Skeletal muscle satellite cell (primary cell): ENCODE measurements around the gene PHF21A.
A peak's percentile ranks its signal among the peaks of the same experiment; 100 is the strongest.

ENCODE experiments used
- H3K27me3 ChIP-seq: 2 replicates; pipeline ENCODE4 v1.7.0; 2013; ENCODE audit warnings: low read length; ENCODE audit not compliant: control insufficient read depth, insufficient read depth
- H3K36me3 ChIP-seq: 2 replicates; pipeline ENCODE4 v1.7.0; 2013; ENCODE audit warnings: mild to moderate bottlenecking, control low read depth, low read length; ENCODE audit not compliant: insufficient read depth
- H3K4me1 ChIP-seq: 2 replicates; pipeline ENCODE4 v1.7.0; 2013; ENCODE audit warnings: low read length; ENCODE audit not compliant: control insufficient read depth, insufficient read depth
- H3K4me2 ChIP-seq: 2 replicates; pipeline ENCODE4 v1.7.0; 2013; ENCODE audit warnings: mild to moderate bottlenecking, low read length
- H3K4me3 ChIP-seq: 2 replicates; pipeline ENCODE4 v1.7.0; 2013; ENCODE audit warnings: low read length
- H3K9ac ChIP-seq: 2 replicates; pipeline ENCODE4 v1.7.0; 2013; ENCODE audit warnings: mild to moderate bottlenecking, low read depth, low read length, moderate library complexity
- H3K9me3 ChIP-seq: replicated peaks from 2 replicates; pipeline ENCODE4 v1.7.0; 2013; ENCODE audit warnings: mild to moderate bottlenecking, control low read depth, low read length

Gene PHF21A

DNA sequence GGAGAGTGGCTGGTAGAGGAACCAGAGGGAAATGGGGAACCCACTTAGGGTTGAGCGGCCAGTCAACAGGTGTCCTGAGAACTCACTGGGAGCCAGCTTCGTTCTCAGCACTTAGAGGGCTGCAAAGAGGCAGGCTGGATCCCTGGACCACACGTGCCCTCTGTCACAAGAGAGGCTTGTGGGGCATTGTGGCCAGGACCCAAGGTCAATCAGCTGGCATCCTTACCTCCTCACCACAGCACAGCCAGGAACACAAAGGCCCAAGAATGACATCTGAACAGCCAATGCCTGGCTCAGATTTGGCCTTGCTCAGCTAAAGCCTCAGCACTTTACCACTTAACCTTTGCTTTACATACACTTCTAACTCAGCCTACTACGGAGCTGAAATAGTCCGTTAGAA is 228.4 kb downstream of the PHF21A start:
- no peaks in the 10 kb centered on the region for H3K4me1 ChIP-seq
- H3K4me3 ChIP-seq: no peak overlapping the region
- no peak overlapping the region for H3K9ac ChIP-seq
- no peak overlapping the region for H3K4me2 ChIP-seq
- peaks cover 64% of the 10 kb centered on the region for H3K27me3 ChIP-seq
- H3K9me3 ChIP-seq: no peaks in the 10 kb centered on the region
- no peaks in the 10 kb centered on the region for H3K36me3 ChIP-seq

GRCh38 chr11:45890886-45891550 is 230.2 kb downstream of the PHF21A start:
- no peak overlapping the region for H3K4me3 ChIP-seq
- peaks cover 61% of the 10 kb centered on the region for H3K27me3 ChIP-seq
- H3K4me1 ChIP-seq: peaks cover under 1% of the 10 kb centered on the region
- H3K9ac ChIP-seq: no peak overlapping the region
- H3K36me3 ChIP-seq: no peaks in the 10 kb centered on the region
- no peaks in the 10 kb centered on the region for H3K9me3 ChIP-seq
- no peak overlapping the region for H3K4me2 ChIP-seq

GRCh38 chr11:45889966-45890365 is 231.3 kb downstream of the PHF21A start:
- no peaks in the 10 kb centered on the region for H3K36me3 ChIP-seq
- H3K9me3 ChIP-seq: no peaks in the 10 kb centered on the region
- H3K4me2 ChIP-seq: no peak overlapping the region
- H3K27me3 ChIP-seq: peaks cover 58% of the 10 kb centered on the region
- H3K9ac ChIP-seq: no peak overlapping the region
- H3K4me1 ChIP-seq: peaks cover 5% of the 10 kb centered on the region
- H3K4me3 ChIP-seq: no peak overlapping the region

DNA sequence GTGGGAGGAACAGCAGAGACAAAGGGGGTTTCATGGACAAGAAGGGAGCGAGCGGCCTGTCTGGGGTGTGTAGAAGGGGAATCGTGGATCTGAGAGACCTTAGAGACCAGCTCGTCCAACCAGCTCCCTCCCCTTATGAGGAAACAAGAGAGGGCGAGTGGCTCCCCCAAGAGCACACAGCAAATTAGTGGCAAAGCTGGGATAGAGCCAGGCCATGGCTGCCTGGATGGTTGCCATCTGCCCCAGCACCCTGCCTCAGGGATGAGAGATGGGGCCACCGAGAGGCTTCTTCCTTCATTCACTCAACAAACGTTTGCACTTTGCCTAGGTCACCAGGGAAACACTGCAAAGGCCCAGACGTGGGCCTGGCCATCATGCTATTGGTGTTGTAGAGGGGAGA is 231.7 kb downstream of the PHF21A start:
- no peaks in the 10 kb centered on the region for H3K9me3 ChIP-seq
- no peak overlapping the region for H3K9ac ChIP-seq
- peaks cover 54% of the 10 kb centered on the region for H3K27me3 ChIP-seq
- no peak overlapping the region for H3K4me2 ChIP-seq
- peaks cover 5% of the 10 kb centered on the region for H3K4me1 ChIP-seq
- no peak overlapping the region for H3K4me3 ChIP-seq
- H3K36me3 ChIP-seq: no peaks in the 10 kb centered on the region

- H3K4me1 ChIP-seq: peaks cover 5% of the 10 kb centered on the region
- H3K9ac ChIP-seq: no peak overlapping the region
- no peaks in the 10 kb centered on the region for H3K36me3 ChIP-seq
- no peak overlapping the region for H3K4me2 ChIP-seq
- H3K4me3 ChIP-seq: no peak overlapping the region
- H3K9me3 ChIP-seq: no peaks in the 10 kb centered on the region
- H3K27me3 ChIP-seq: peaks cover 35% of the 10 kb centered on the region
Observed at GRCh38 chr11:45887587-45887986, 233.7 kb downstream of the PHF21A start.

DNA sequence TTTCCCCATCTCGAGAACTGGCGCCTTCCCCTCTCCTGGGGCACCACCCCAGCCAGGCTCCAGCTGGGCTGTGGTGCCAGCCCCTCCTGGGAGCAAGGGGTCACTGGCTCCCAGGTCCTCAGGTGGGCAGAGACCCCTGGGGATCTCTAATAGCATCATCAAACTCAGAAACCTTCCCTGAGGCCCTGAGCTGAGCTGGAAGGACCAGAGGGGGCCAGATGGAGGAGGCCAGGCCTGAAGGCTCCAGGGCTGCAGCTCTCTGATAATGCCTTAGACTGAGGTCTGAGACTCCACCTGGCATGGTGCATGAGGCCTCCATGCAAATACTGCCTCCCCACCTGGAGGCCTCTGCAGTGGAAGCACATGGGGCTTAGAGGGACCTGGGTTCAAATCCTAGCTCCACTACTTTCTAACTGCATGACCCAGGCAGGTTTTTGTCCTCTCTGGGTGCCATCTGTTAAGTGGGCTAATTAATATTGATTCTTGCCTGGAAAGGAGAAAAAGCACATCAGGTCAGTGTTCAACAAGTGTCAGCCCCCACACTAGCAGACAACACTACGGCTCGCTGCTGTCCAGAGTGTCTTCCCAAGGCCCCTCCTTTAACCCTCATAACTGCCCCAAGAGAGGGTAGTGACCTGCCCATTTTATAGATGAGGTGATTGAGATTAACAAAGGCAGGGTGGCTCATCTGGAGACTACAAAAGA is 234.3 kb downstream of the PHF21A start:
- peaks cover 5% of the 10 kb centered on the region for H3K4me1 ChIP-seq
- peaks cover 32% of the 10 kb centered on the region for H3K27me3 ChIP-seq
- H3K36me3 ChIP-seq: peaks cover under 1% of the 10 kb centered on the region
- H3K9ac ChIP-seq: no peak overlapping the region
- no peak overlapping the region for H3K4me2 ChIP-seq
- H3K9me3 ChIP-seq: no peaks in the 10 kb centered on the region
- no peak overlapping the region for H3K4me3 ChIP-seq

DNA sequence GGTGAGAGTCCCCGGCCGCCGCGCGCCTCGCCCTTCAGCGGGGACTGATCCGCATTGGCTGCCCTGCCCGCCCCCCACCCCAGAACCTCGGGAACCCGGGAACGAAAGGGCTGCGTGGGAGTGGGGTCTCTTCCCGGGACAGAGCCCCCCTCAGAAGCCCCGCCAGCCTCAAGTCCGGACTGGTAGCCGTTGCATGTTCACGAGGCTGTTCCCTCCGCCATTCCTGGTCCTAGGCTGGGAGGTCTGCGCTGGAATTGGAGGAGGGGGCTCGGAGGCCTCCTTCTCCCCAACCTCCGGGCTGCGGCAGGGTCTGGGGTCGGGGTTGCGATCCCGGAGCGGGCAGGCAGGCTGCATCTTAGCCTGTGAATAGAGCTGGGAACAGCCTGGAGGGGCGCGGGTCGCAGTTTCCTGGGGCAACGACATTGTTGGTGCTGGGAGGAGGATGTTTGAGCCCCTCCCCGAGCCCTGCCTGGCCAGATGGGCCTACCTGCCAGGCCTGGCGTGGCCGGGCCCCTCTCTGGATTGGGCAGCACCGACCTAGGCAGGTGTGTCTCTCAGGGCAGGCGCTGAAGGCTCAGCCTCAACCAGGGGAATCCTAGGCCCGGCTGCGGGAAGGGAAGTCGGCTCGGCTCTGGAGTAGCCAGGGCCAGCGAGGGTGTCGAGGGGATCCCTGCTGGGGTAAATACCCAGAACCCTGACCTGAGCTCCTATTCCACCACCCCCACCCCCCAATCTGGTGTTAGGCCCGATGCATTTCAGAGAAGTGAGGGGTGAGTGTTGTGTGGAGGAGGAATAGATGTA is 235.1 kb downstream of the PHF21A start:
- H3K9ac ChIP-seq: no peak overlapping the region
- H3K36me3 ChIP-seq: peaks cover 9% of the 10 kb centered on the region
- peak overlapping the region; percentile 79 for H3K4me2 ChIP-seq
- H3K9me3 ChIP-seq: no peaks in the 10 kb centered on the region
- H3K4me3 ChIP-seq: peak overlapping the region; percentile 64
- H3K27me3 ChIP-seq: peaks cover 27% of the 10 kb centered on the region
- peaks cover 5% of the 10 kb centered on the region for H3K4me1 ChIP-seq

GRCh38 chr11:45885274-45885920 is 235.9 kb downstream of the PHF21A start, which contains the start of gene MAPK8IP1:
Gene MAPK8IP1 (plus strand): TSS chr11:45885651. CDS start chr11:45885821, 170 bp downstream.
- no peak within 1 kb of the TSS for H3K9ac ChIP-seq
- H3K4me2 ChIP-seq: peak within 1 kb of the TSS; percentile 79
- peaks cover 27% of the 10 kb centered on the region for H3K27me3 ChIP-seq
- peaks cover 11% of the 10 kb centered on the region for H3K36me3 ChIP-seq
- H3K9me3 ChIP-seq: no peaks in the 10 kb centered on the region
- H3K4me1 ChIP-seq: peaks cover 7% of the 10 kb centered on the region
- H3K4me3 ChIP-seq: peak within 1 kb of the TSS; percentile 64

GRCh38 chr11:45884596-45885185 is 236.6 kb downstream of the PHF21A start:
- Histone ChIP-seq H3K4me2 (peak overlapping the region; percentile 79), H3K27me3 (peaks cover 25% of the 10 kb centered on the region), H3K9me3 (no peaks in the 10 kb centered on the region), H3K4me1 (peaks cover 13% of the 10 kb centered on the region), H3K36me3 (peaks cover 11% of the 10 kb centered on the region), H3K4me3 (no peak overlapping the region), H3K9ac (no peak overlapping the region)
